Neural cell (in vitro differentiated cells): Measurements from ENCODE around the gene ATG2B. TPM values are rescaled to one million over a fixed set of nuclear protein-coding genes. Genes with fewer than 3 reads are reported as not detected.

Experiments
- H2AFZ ChIP-seq: fragments of 200-600, 300-800 bp; sonication (generic), shearing (Covaris generic); 2 replicates; pipeline ENCODE4 v1.6.0; 2014; ENCODE audit warnings: low read depth, mild to moderate bottlenecking, antibody characterized with exemption, low read length, moderate library complexity
- H3F3A ChIP-seq: fragments of 200-600 bp; shearing (Covaris generic); 2 replicates; pipeline ENCODE4 v1.6.1; 2016; ENCODE audit warnings: mild to moderate bottlenecking, moderate library complexity, mixed read lengths, antibody characterized with exemption, low read length; ENCODE audit not compliant: insufficient read depth, poor library complexity, severe bottlenecking
- H3K27ac ChIP-seq: fragments of 200-600, 300-800 bp; sonication (generic), shearing (Covaris generic); 2 replicates; pipeline ENCODE4 v1.5.1; 2014; ENCODE audit warnings: mild to moderate bottlenecking, low read length, moderate library complexity
- H3K27me3 ChIP-seq: fragments of 300-800, 200-600 bp; sonication (generic), shearing (Covaris generic); 2 replicates; pipeline ENCODE4 v1.6.0; 2014; ENCODE audit warnings: mild to moderate bottlenecking, low read depth, low read length, moderate library complexity; ENCODE audit not compliant: insufficient read depth
- H3K36me3 ChIP-seq: fragments of 300-800, 200-600 bp; sonication (generic), shearing (Covaris generic); 2 replicates; pipeline ENCODE4 v1.5.1; 2014; ENCODE audit warnings: mild to moderate bottlenecking, antibody characterized with exemption, low read length, moderate library complexity; ENCODE audit not compliant: insufficient read depth
- H3K4me2 ChIP-seq: fragments of 300-800, 200-600 bp; sonication (generic), shearing (Covaris generic); 2 replicates; pipeline ENCODE4 v1.6.0; 2014; ENCODE audit warnings: mild to moderate bottlenecking, low read length
- H3K4me3 ChIP-seq: fragments of 300-800, 200-600 bp; sonication (generic), shearing (Covaris generic); 2 replicates; pipeline ENCODE4 v1.5.1; 2014; ENCODE audit warnings: mild to moderate bottlenecking, low read length, moderate library complexity
- H3K79me2 ChIP-seq: fragments of 200-600 bp; shearing (Covaris generic); replicated peaks from 2 replicates; pipeline ENCODE4 v1.6.0; 2014; ENCODE audit warnings: mild to moderate bottlenecking, low read length, moderate library complexity; ENCODE audit not compliant: insufficient read depth
- H3K9ac ChIP-seq: fragments of 300-800, 200-600 bp; sonication (generic), shearing (Covaris generic); 2 replicates; pipeline ENCODE4 v1.6.1; 2016; ENCODE audit warnings: mild to moderate bottlenecking, low read length, mixed read lengths
- H3K9me2 ChIP-seq: fragments of 200-600 bp; shearing (Covaris generic); 2 replicates; pipeline ENCODE4 v1.6.1; 2016; ENCODE audit warnings: mild to moderate bottlenecking, low read length, mixed read lengths; ENCODE audit not compliant: insufficient read depth
- H3K9me3 ChIP-seq: fragments of 200-600, 300-800 bp; sonication (generic), shearing (Covaris generic); 2 replicates; pipeline ENCODE4 v1.6.1; 2016; ENCODE audit warnings: mild to moderate bottlenecking, mixed run types, low read length, moderate library complexity, mixed read lengths
- H4K20me1 ChIP-seq: fragments of 200-600 bp; shearing (Covaris generic); 2 replicates; pipeline ENCODE4 v1.6.1; 2016; ENCODE audit warnings: mild to moderate bottlenecking, mixed run types; ENCODE audit not compliant: insufficient read depth
- EP300 ChIP-seq: fragments of 450-650 bp; conservative IDR thresholded peaks from 2 replicates; pipeline ENCODE4 v1.6.1; 2014; ENCODE audit warnings: antibody characterized with exemption, mild to moderate bottlenecking, moderate library complexity; ENCODE audit not compliant: poor library complexity, severe bottlenecking
- EZH2 ChIP-seq: fragments of 200-600, 300-800 bp; shearing (Covaris generic), sonication (generic); IDR thresholded peaks from 2 replicates; pipeline ENCODE4 v1.6.1; 2014; ENCODE audit warnings: antibody characterized with exemption, low read length, borderline replicate concordance, mild to moderate bottlenecking; ENCODE audit not compliant: insufficient read depth, poor library complexity, severe bottlenecking
- MXI1 ChIP-seq: fragments of 450-650 bp; conservative IDR thresholded peaks from 2 replicates; pipeline ENCODE4 v1.6.1; 2014; ENCODE audit warnings: antibody characterized with exemption, mild to moderate bottlenecking; ENCODE audit not compliant: poor library complexity, severe bottlenecking
- POLR2AphosphoS5 ChIP-seq: IDR thresholded peaks from 2 replicates; pipeline ENCODE4 v1.6.1; 2012
- RAD21 ChIP-seq: fragments of 450-650 bp; conservative IDR thresholded peaks from 2 replicates; pipeline ENCODE4 v1.6.1; 2014; ENCODE audit warnings: antibody characterized with exemption, mild to moderate bottlenecking, moderate library complexity
- SMC3 ChIP-seq: fragments of 450-650 bp; conservative IDR thresholded peaks from 2 replicates; pipeline ENCODE4 v1.6.1; 2014; ENCODE audit warnings: antibody characterized with exemption, mild to moderate bottlenecking, moderate library complexity; ENCODE audit not compliant: poor library complexity
- TAF1 ChIP-seq: IDR thresholded peaks from 2 replicates; pipeline ENCODE4 v1.6.1; 2012; ENCODE audit warnings: low read depth
- polyA plus RNA-seq: library from polyadenylated mRNA; depleted of rRNA; stranded (reverse); fragments of >200 nt; gene quantifications from 2 replicates; pipeline ENCODE4 v1.2.3, GENCODE V29; 2014
- TF ChIP-seq, protein P1 (sequence below): fragments of 450-650 bp; IDR thresholded peaks from 2 replicates; pipeline ENCODE4 v1.5.1; 2014; ENCODE audit warnings: antibody characterized with exemption, mild to moderate bottlenecking, moderate library complexity; ENCODE audit not compliant: poor library complexity, severe bottlenecking
- TF ChIP-seq, protein P2 (sequence below): IDR thresholded peaks from 2 replicates; pipeline ENCODE4 v1.6.1; 2012; ENCODE audit warnings: borderline replicate concordance

ATG2B gene
- polyA plus RNA-seq, 1 donor from 2014 or later, result 16.2 TPM

- Histone ChIP-seq H3K9me3 (no peaks in the 10 kb centered on the region), H3K79me2 (peaks cover 75% of the 10 kb centered on the region), H3K27ac (peak overlapping the region; percentile 89), H3K36me3 (no peaks in the 10 kb centered on the region), H3K9me2 (no peaks in the 10 kb centered on the region), H3K4me2 (peak overlapping the region; percentile 78), H2AFZ (peak overlapping the region; percentile 74), H3K4me3 (peak overlapping the region; percentile 94), H4K20me1 (peaks cover 3% of the 10 kb centered on the region), H3F3A (peaks cover 5% of the 10 kb centered on the region), H3K27me3 (no peaks in the 10 kb centered on the region), H3K9ac (peak overlapping the region; percentile 89)
- TF ChIP-seq, protein P1, sequence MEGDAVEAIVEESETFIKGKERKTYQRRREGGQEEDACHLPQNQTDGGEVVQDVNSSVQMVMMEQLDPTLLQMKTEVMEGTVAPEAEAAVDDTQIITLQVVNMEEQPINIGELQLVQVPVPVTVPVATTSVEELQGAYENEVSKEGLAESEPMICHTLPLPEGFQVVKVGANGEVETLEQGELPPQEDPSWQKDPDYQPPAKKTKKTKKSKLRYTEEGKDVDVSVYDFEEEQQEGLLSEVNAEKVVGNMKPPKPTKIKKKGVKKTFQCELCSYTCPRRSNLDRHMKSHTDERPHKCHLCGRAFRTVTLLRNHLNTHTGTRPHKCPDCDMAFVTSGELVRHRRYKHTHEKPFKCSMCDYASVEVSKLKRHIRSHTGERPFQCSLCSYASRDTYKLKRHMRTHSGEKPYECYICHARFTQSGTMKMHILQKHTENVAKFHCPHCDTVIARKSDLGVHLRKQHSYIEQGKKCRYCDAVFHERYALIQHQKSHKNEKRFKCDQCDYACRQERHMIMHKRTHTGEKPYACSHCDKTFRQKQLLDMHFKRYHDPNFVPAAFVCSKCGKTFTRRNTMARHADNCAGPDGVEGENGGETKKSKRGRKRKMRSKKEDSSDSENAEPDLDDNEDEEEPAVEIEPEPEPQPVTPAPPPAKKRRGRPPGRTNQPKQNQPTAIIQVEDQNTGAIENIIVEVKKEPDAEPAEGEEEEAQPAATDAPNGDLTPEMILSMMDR, result no peak
- TF ChIP-seq MXI1 (peak; percentile 69), POLR2AphosphoS5 (no peak), SMC3 (no peak), RAD21 (no peak), EP300 (no peak), TAF1 (no peak)
- TF ChIP-seq, protein P2, sequence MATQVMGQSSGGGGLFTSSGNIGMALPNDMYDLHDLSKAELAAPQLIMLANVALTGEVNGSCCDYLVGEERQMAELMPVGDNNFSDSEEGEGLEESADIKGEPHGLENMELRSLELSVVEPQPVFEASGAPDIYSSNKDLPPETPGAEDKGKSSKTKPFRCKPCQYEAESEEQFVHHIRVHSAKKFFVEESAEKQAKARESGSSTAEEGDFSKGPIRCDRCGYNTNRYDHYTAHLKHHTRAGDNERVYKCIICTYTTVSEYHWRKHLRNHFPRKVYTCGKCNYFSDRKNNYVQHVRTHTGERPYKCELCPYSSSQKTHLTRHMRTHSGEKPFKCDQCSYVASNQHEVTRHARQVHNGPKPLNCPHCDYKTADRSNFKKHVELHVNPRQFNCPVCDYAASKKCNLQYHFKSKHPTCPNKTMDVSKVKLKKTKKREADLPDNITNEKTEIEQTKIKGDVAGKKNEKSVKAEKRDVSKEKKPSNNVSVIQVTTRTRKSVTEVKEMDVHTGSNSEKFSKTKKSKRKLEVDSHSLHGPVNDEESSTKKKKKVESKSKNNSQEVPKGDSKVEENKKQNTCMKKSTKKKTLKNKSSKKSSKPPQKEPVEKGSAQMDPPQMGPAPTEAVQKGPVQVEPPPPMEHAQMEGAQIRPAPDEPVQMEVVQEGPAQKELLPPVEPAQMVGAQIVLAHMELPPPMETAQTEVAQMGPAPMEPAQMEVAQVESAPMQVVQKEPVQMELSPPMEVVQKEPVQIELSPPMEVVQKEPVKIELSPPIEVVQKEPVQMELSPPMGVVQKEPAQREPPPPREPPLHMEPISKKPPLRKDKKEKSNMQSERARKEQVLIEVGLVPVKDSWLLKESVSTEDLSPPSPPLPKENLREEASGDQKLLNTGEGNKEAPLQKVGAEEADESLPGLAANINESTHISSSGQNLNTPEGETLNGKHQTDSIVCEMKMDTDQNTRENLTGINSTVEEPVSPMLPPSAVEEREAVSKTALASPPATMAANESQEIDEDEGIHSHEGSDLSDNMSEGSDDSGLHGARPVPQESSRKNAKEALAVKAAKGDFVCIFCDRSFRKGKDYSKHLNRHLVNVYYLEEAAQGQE, result no peak
Observed at GRCh38 chr14:96362071-96362964, 823 bp downstream of the ATG2B start.

DNA sequence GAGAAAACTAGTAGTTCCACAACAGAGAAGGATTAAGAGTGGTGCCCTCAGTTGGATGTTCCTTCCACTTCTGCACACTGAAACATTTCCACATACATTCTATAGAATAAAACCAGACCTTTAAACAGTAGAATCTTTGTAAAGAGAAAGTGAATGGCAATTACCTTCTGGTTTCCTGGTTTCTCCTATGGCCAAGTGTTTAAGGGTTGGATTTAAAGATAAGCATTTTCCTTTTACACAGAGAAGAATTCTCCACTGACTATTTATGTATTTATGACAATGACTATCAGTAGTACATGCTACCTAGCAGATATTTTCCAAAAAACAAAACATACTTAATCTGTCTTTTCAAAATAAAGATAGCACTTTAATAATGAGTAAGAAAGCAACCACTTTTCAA is 3.2 kb downstream of the ATG2B start:
- no peak for TF ChIP-seq EZH2
- no peak for TF ChIP-seq EP300
- TF ChIP-seq, protein P2, result no peak
- no peak for TF ChIP-seq RAD21
- TF ChIP-seq, protein P1, result no peak
- TF ChIP-seq SMC3, result no peak
- no peak for TF ChIP-seq TAF1
- TF ChIP-seq POLR2AphosphoS5, result no peak
- TF ChIP-seq MXI1, result no peak
- peaks cover 57% of the 10 kb centered on the region for H3K79me2 ChIP-seq

More for the DNA sequence above, 3.2 kb downstream of the ATG2B start:
- Histone ChIP-seq H3F3A (peaks cover 5% of the 10 kb centered on the region), H3K9me3 (no peaks in the 10 kb centered on the region), H3K36me3 (no peaks in the 10 kb centered on the region), H3K27me3 (no peaks in the 10 kb centered on the region), H3K27ac (no peak overlapping the region), H2AFZ (no peak overlapping the region), H3K9me2 (no peaks in the 10 kb centered on the region), H4K20me1 (peaks cover 3% of the 10 kb centered on the region), H3K4me2 (no peak overlapping the region), H3K4me3 (peak overlapping the region; percentile 94), H3K9ac (no peak overlapping the region)
